Kidney (tissue), 14 donors: Measurements from ENCODE around the gene PRR5L. TPM values are rescaled to one million over a fixed set of nuclear protein-coding genes. Genes with fewer than 3 reads are reported as not detected.

ENCODE experiments used
- DNase-seq, 5 donors: peaks; one replicate each; pipeline ENCODE4 v3.0.0-alpha.2; 2013 to 2020
- FAIRE-seq: peaks from 2 replicates; lab custom pipeline; 2012; peaks lifted over from hg19 to GRCh38; lab: Jason Lieb, UNC
- H3K27ac ChIP-seq, 2 donors: one replicate each; pipeline ENCODE4 v1.7.0; 2013; ENCODE audit warnings: low read depth in 2 of 2, low read length in 2 of 2, inconsistent platforms in 1 of 2
- H3K27me3 ChIP-seq: one replicate; pipeline ENCODE4 v1.7.1; 2013; ENCODE audit warnings: low read length, inconsistent platforms; ENCODE audit not compliant: control insufficient read depth, insufficient read depth
- H3K36me3 ChIP-seq, 3 donors: one replicate each; pipeline versions ENCODE4 v1.7.0 to v1.7.1; 2013; ENCODE audit warnings: low read length in 3 of 3, control low read depth in 1 of 3, inconsistent platforms in 1 of 3; ENCODE audit not compliant: insufficient read depth in 3 of 3, control insufficient read depth in 2 of 3
- H3K4me1 ChIP-seq, 3 donors: one replicate each; pipeline versions ENCODE4 v1.7.0 to v1.7.1; 2013; ENCODE audit warnings: low read length in 3 of 3, inconsistent platforms in 1 of 3, low read depth in 1 of 3; ENCODE audit not compliant: control insufficient read depth in 2 of 3, insufficient read depth in 2 of 3
- H3K4me3 ChIP-seq, 3 donors: one replicate each; pipeline versions ENCODE4 v1.7.0 to v1.8.1; 2013; ENCODE audit warnings: low read length in 3 of 3, control low read depth in 1 of 3, inconsistent platforms in 1 of 3
- H3K9ac ChIP-seq, 3 donors: one replicate each; pipeline versions ENCODE4 v1.7.0 to v1.7.1; 2013; ENCODE audit warnings: low read length in 3 of 3, control low read depth in 1 of 3, inconsistent platforms in 1 of 3
- H3K9me3 ChIP-seq, 3 donors: one replicate each; pipeline versions ENCODE4 v1.7.0 to v1.7.1; 2013; ENCODE audit warnings: low read length in 3 of 3, control low read depth in 1 of 3, inconsistent platforms in 1 of 3; ENCODE audit not compliant: control insufficient read depth in 2 of 3, insufficient read depth in 1 of 3
- intact Hi-C: fragments of 100-400 bp; cut with DNase I; formaldehyde crosslinking; loops from one replicate; pipeline ENCODE4 v1.11.1; 2022
- polyA plus RNA-seq: library from polyadenylated mRNA; stranded (reverse); fragments of 350-450 nt; fragmentation: Illumina TruSeq; extraction: RNeasy Lipid Tissue Mini Kit (QIAGEN cat#74804); gene quantifications from one replicate; pipeline ENCODE4 v1.2.3, GENCODE V29; 2014; ENCODE audit warnings: low read depth, low replicate concordance; ENCODE audit not compliant: insufficient read depth
- total RNA-seq: library from RNA; stranded (reverse); fragmentation: NEBNext Ultra II Directional; extraction: Animal tissue kit (Norgen Biotek cat#: 25700); gene quantifications from one replicate; pipeline ENCODE4 v1.2.1, GENCODE V29; 2021
- TF ChIP-seq, protein P1 (sequence below): IDR thresholded peaks from 3 replicates; pipeline ENCODE4 v1.5.1; 2012; ENCODE audit warnings: mild to moderate bottlenecking, moderate library complexity, borderline replicate concordance; ENCODE audit not compliant: insufficient read depth; ENCODE audit errors: extremely low read depth
- donor health status: control.
- donor health status: control.
- donor health status: control.
- donor health status: control.
- donor health status: control.
- donor health status: DM: yes; HTN: yes; CAD: no.
- donor health status: Normal renal cell carcinoma (clear cell type).

PRR5L gene
- total and polyA plus RNA-seq, 2 donors from 2014 or later = 6.3 to 17.5 TPM

DNA sequence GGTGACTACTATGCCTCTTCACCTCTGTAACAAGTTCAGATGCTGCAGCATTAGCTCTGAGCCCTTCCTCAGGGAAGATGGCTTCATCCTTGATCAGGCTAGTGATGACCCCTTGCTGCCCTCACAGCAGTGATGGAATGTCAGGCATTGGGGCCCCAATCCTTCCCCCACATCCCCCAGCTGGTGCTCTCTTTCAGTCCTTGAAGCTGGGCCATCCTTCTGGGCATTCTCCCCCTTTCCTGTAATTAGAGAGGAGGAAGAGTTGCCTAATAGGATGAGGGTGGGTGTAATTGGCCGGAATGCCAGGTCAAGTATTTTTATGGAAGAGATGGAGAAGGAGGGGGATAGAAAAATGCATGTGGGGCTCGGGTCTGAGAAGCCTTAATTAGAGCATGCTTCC is 151.4 kb downstream of the PRR5L start:
- Histone ChIP-seq H3K27me3 (no peaks in the 10 kb centered on the region), H3K9ac (no peak overlapping the region), H3K9me3 (no peaks in the 10 kb centered on the region), H3K4me3 (no peak overlapping the region), H3K27ac (no peak overlapping the region), H3K4me1 (peaks cover 0 to 22% (median 10%) of the 10 kb centered on the region in 3 donors), H3K36me3 (peaks cover 0 to 2% (median 0%) of the 10 kb centered on the region in 3 donors)
- intact Hi-C loops = no loop called here
- no peak for DNase-seq
- TF ChIP-seq, protein P1, sequence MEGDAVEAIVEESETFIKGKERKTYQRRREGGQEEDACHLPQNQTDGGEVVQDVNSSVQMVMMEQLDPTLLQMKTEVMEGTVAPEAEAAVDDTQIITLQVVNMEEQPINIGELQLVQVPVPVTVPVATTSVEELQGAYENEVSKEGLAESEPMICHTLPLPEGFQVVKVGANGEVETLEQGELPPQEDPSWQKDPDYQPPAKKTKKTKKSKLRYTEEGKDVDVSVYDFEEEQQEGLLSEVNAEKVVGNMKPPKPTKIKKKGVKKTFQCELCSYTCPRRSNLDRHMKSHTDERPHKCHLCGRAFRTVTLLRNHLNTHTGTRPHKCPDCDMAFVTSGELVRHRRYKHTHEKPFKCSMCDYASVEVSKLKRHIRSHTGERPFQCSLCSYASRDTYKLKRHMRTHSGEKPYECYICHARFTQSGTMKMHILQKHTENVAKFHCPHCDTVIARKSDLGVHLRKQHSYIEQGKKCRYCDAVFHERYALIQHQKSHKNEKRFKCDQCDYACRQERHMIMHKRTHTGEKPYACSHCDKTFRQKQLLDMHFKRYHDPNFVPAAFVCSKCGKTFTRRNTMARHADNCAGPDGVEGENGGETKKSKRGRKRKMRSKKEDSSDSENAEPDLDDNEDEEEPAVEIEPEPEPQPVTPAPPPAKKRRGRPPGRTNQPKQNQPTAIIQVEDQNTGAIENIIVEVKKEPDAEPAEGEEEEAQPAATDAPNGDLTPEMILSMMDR = no peak
- FAIRE-seq = no peak

DNA sequence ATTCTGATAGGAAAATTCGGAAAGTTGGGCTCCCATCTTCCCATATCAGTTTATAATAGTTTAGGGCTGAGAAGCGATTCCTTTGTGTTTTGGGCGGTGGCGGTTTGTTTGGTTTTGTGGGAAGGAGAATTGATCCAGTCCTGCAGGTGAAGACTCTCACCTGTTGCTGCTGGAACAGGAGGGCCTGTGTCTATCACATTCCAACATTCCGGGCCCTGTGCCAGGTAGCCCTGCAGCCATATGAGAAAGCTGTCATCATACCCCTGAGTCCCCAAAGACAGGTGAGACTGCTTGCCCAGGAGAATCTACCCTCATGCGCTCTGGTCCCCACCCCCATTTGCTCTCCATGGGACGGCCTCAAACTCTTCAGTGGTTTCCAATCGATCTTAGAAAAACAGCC is 151.9 kb downstream of the PRR5L start:
- intact Hi-C loops = no loop called here
- H3K9me3 ChIP-seq = no peaks in the 10 kb centered on the region
- no peaks in the 10 kb centered on the region for H3K27me3 ChIP-seq
- FAIRE-seq = no peak
- no peak overlapping the region for H3K27ac ChIP-seq
- H3K4me1 ChIP-seq = peaks cover 3 to 25% (median 14%) of the 10 kb centered on the region in 3 donors
- no peak overlapping the region for H3K4me3 ChIP-seq
- DNase-seq = no peak
- TF ChIP-seq, protein P1 = no peak
- no peak overlapping the region for H3K9ac ChIP-seq
- peaks cover 0 to 2% (median 0%) of the 10 kb centered on the region in 3 donors for H3K36me3 ChIP-seq

DNA sequence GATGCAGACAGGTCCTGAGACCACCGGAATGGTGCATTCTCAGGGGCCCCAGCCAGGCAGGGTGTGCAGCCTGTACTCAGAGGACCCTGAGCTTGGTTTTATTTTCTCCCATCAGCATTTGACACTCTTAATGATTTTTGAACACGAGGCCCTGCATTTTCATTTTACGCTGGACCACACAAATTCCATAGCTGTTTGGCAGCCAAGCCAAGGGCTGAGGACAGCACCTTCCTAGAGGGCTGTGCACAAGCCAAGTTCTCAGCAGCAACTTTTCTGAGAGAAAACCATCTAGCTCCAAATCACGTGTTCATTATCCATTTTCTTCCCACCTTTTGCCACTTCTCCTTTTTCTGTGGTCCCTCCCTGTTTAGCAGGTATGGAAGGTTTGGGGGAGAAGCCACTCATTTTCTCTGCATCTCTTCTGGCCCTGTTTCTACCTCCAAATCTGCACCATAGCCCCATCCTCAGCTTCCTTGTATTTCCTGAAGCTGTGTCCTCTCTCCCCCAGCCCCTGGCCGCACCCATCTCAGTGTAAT is 153.5 kb downstream of the PRR5L start:
- Histone ChIP-seq H3K27ac (no peak overlapping the region), H3K4me3 (peak overlapping the region in 2 of 3 donors; percentile 0 to 17), H3K9ac (no peak overlapping the region), H3K4me1 (peaks cover 3 to 28% (median 18%) of the 10 kb centered on the region in 3 donors), H3K27me3 (no peaks in the 10 kb centered on the region), H3K36me3 (peaks cover 0 to 2% (median 0%) of the 10 kb centered on the region in 3 donors), H3K9me3 (no peaks in the 10 kb centered on the region)
- intact Hi-C loops = no loop called here
- TF ChIP-seq, protein P1 = no peak
- FAIRE-seq (no peak), DNase-seq (no peak)

DNA sequence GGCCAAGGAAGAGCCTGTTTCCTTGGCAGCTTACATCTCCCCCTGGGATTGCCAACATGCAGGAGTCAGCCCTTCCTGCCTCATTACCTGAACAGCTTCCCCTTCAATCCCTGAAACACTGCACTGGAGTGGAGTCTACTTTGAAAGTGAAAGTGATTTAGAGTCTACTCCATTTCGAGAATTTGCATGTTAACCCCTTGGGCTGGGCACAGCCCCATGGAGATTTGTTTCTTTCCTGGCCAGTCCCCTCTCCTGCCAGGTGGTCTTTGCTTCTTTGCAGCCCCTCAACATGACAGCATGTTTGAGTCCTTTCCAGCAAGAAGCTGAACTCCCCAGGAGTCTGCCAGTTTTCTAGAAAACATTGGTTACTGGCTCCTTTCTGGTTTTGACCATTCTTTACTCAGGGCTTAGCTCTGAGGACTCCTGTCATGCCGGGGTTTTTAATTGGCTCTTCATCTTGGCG is 154.1 kb downstream of the PRR5L start:
- peaks cover 3 to 28% (median 18%) of the 10 kb centered on the region in 3 donors for H3K4me1 ChIP-seq
- no peak for FAIRE-seq
- intact Hi-C loops = no loop called here
- peak overlapping the region in 2 of 3 donors; percentile 0 to 17 for H3K4me3 ChIP-seq
- H3K27me3 ChIP-seq = no peaks in the 10 kb centered on the region
- peak in 2 of 5 donors; percentile 4 to 12 for DNase-seq
- peaks cover 0 to 2% (median 0%) of the 10 kb centered on the region in 3 donors for H3K36me3 ChIP-seq
- no peak overlapping the region for H3K27ac ChIP-seq
- H3K9ac ChIP-seq = no peak overlapping the region
- TF ChIP-seq, protein P1 = no peak
- H3K9me3 ChIP-seq = no peaks in the 10 kb centered on the region
